KMS-11 (cell line): ENCODE measurements around the gene RNF6.

Source experiments
- H2AFZ ChIP-seq: fragments of 200-600 bp; sonication (generic); 2 replicates; pipeline ENCODE4 v1.6.1; 2016; ENCODE audit warnings: antibody characterized with exemption, mixed run types, low read depth
- H3K27ac ChIP-seq: fragments of 200-600 bp; sonication (generic); 2 replicates; pipeline ENCODE4 v1.6.1; 2016; ENCODE audit warnings: mild to moderate bottlenecking, mixed run types
- H3K27me3 ChIP-seq: fragments of 200-600 bp; sonication (generic); 2 replicates; pipeline ENCODE4 v1.6.1; 2017; ENCODE audit warnings: mild to moderate bottlenecking, low read depth, mixed run types, moderate library complexity; ENCODE audit not compliant: insufficient read depth
- H3K36me3 ChIP-seq: fragments of 200-600 bp; sonication (generic); 2 replicates; pipeline ENCODE4 v1.6.1; 2017; ENCODE audit warnings: mild to moderate bottlenecking, mixed run types; ENCODE audit not compliant: insufficient read depth
- H3K4me1 ChIP-seq: fragments of 200-600 bp; sonication (generic); 2 replicates; pipeline ENCODE4 v1.6.1; 2016; ENCODE audit warnings: mild to moderate bottlenecking, low read depth, mixed run types; ENCODE audit not compliant: poor library complexity, severe bottlenecking
- H3K4me2 ChIP-seq: fragments of 200-600 bp; sonication (generic); 2 replicates; pipeline ENCODE4 v1.7.0; 2016; ENCODE audit warnings: mild to moderate bottlenecking, mixed run types
- H3K4me3 ChIP-seq: fragments of 200-600 bp; sonication (generic); IDR thresholded peaks from 2 replicates; pipeline ENCODE4 v1.6.1; 2017; ENCODE audit warnings: low read depth, low read length, mixed read lengths; ENCODE audit not compliant: insufficient read depth
- H3K79me2 ChIP-seq: fragments of 200-600 bp; sonication (generic); 2 replicates; pipeline ENCODE4 v1.6.1; 2016; ENCODE audit warnings: low read depth, mixed run types; ENCODE audit not compliant: insufficient read depth
- H3K9ac ChIP-seq: fragments of 200-600 bp; sonication (generic); 2 replicates; pipeline ENCODE4 v1.6.1; 2016; ENCODE audit warnings: mild to moderate bottlenecking, mixed run types
- H4K20me1 ChIP-seq: fragments of 200-600 bp; sonication (generic); 2 replicates; pipeline ENCODE4 v1.6.1; 2016; ENCODE audit warnings: mild to moderate bottlenecking, mixed run types; ENCODE audit not compliant: insufficient read depth
- CTCF ChIP-seq: fragments of 200-600 bp; sonication (generic); conservative IDR thresholded peaks from 2 replicates; pipeline ENCODE4 v1.6.1; 2017; ENCODE audit warnings: low read depth, mild to moderate bottlenecking, antibody characterized with exemption, low read length, moderate library complexity, mixed read lengths

Gene RNF6

GRCh38 chr13:26230703-26231102 lies 8.6 kb upstream of the RNF6 start:
- H3K9ac ChIP-seq, result no peak overlapping the region
- no peak overlapping the region for H3K4me2 ChIP-seq
- H4K20me1 ChIP-seq, result no peaks in the 10 kb centered on the region
- H3K4me3 ChIP-seq, result no peak overlapping the region
- no peak overlapping the region for H3K27ac ChIP-seq
- no peaks in the 10 kb centered on the region for H3K27me3 ChIP-seq
- TF ChIP-seq CTCF, result no peak
- H3K36me3 ChIP-seq, result no peaks in the 10 kb centered on the region
- no peaks in the 10 kb centered on the region for H3K4me1 ChIP-seq
- no peak overlapping the region for H2AFZ ChIP-seq
- no peaks in the 10 kb centered on the region for H3K79me2 ChIP-seq

GRCh38 chr13:26229080-26229615 lies 7.0 kb upstream of the RNF6 start:
- Histone ChIP-seq H3K4me3 (no peak overlapping the region), H3K9ac (no peak overlapping the region), H3K36me3 (no peaks in the 10 kb centered on the region), H4K20me1 (no peaks in the 10 kb centered on the region), H2AFZ (no peak overlapping the region), H3K27ac (no peak overlapping the region), H3K27me3 (no peaks in the 10 kb centered on the region), H3K79me2 (no peaks in the 10 kb centered on the region), H3K4me1 (no peaks in the 10 kb centered on the region), H3K4me2 (no peak overlapping the region)
- TF ChIP-seq CTCF, result no peak

DNA sequence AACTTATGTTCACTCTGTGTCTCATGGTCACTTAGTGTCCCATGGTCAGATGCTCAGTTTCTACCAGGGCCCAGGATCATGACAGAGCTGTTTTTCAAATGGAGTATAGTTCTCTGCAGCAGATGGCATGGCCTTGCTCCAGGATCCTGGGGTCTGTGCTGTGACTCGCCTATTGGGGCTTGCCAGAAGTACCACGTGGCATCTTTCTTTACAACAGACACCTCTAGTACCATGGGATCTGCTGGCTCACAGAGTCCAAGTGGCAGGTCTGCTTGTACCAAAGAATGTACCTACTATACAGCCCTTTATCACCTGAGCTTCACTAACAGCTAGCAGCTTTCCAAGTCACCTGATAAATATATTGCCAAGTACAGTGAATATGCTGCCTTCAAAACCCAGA lies 6.0 kb upstream of the RNF6 start:
- H4K20me1 ChIP-seq, result no peaks in the 10 kb centered on the region
- H2AFZ ChIP-seq, result no peak overlapping the region
- H3K4me1 ChIP-seq, result no peaks in the 10 kb centered on the region
- H3K27me3 ChIP-seq, result no peaks in the 10 kb centered on the region
- no peaks in the 10 kb centered on the region for H3K36me3 ChIP-seq
- no peak overlapping the region for H3K9ac ChIP-seq
- H3K4me2 ChIP-seq, result no peak overlapping the region
- H3K79me2 ChIP-seq, result no peaks in the 10 kb centered on the region
- no peak overlapping the region for H3K4me3 ChIP-seq
- TF ChIP-seq CTCF, result no peak
- no peak overlapping the region for H3K27ac ChIP-seq

DNA sequence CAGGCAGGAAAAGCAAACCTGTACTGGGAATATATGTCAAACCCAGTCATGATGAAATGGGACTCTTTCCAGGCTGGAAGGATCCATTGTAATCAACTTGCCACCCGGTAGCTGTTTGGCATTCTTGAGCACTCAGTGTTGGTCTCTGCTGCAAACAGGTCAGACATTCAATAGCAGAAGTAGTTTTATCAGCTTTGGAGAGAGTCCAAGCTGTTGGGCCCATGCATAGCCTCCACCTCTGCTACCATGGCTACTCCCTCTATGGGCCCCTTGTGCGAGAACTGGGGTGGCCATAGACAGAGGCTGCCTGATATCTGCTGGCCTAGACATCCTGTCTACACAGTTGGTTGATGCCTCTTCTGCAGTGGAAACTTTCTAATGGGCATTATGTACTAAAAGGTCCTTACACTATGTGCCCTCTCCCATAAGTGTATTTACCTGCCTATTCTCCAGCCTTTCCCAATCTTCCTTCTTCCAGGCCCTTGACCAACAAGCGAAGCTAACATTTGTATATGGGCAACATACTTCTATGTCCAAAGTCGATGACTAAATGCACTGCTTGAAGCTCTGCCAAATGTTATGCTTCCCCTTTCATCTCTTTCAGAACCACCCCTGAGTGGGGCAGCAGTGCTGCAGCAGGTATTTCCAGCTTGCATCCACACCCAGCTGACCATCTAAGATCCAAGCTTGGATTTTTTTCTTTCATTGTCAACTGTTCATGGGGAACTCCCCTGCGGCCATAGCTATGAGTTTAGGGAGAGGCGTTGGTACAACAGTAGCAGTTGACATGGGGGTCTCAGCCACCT lies 5.3 kb upstream of the RNF6 start:
- Histone ChIP-seq H3K36me3 (no peaks in the 10 kb centered on the region), H3K27me3 (no peaks in the 10 kb centered on the region), H3K27ac (no peak overlapping the region), H3K4me3 (no peak overlapping the region), H2AFZ (no peak overlapping the region), H4K20me1 (no peaks in the 10 kb centered on the region), H3K9ac (no peak overlapping the region), H3K4me1 (no peaks in the 10 kb centered on the region), H3K79me2 (no peaks in the 10 kb centered on the region), H3K4me2 (no peak overlapping the region)
- no peak for TF ChIP-seq CTCF
